Pancreas (tissue), 10 donors: ENCODE data around the gene TMEM240. TPM values are rescaled to one million over a fixed set of nuclear protein-coding genes. Genes with fewer than 3 reads are reported as not detected.
"Not testable (repeated sequence)": the region's sequence is repeated elsewhere in the genome, so short reads cannot be mapped to it uniquely, and the experiment has no call there.

ENCODE experiments used
- ATAC-seq, 4 donors: fragments of 200-7000 bp; cut with Tn5 transposase; one replicate each; pipeline versions ENCODE4 v1.8.0 to v1.9.1; 2020; ENCODE audit warnings: mild to moderate bottlenecking in 4 of 4, moderate library complexity in 4 of 4
- DNase-seq, 6 donors: peaks; one replicate each; pipeline ENCODE4 v3.0.0-alpha.2; 2020
- FAIRE-seq: peaks from 2 replicates; lab custom pipeline; 2012; peaks lifted over from hg19 to GRCh38; lab: Jason Lieb, UNC
- H3K27ac ChIP-seq, 4 donors: fragments of 200-600 bp; sonication (generic); 1 replicate in 3 of 4; 2 replicates in 1 of 4; pipeline versions ENCODE4 v1.5.0 to v1.8.0; 2020
- H3K27me3 ChIP-seq, 4 donors: fragments of 200-600 bp; one replicate each; pipeline ENCODE4 v1.8.0; 2021
- H3K36me3 ChIP-seq, 3 donors: fragments of 200-600 bp; sonication (generic) in 1 of 3; one replicate each; pipeline versions ENCODE4 v1.5.0 to v1.8.0; 2020 to 2021
- H3K4me1 ChIP-seq, 3 donors: fragments of 200-600 bp; one replicate each; pipeline ENCODE4 v1.8.0; 2021
- H3K4me3 ChIP-seq, 4 donors: fragments of 200-600 bp; sonication (generic) in 2 of 4; one replicate each; pipeline versions ENCODE4 v1.5.0 to v1.8.0; 2020 to 2021
- H3K9me3 ChIP-seq, 4 donors: fragments of 200-600 bp; one replicate each; pipeline ENCODE4 v1.8.0; 2021
- WGBS, 2 donors: extraction: QIAGEN DNeasy Blood & Tissue Kit; methylation state at CpG; one replicate each; pipeline ENCODE4 v1.1.7; 2013; 5-methylcytosine and 5-hydroxymethylcytosine counted together
- intact Hi-C, 3 donors: fragments of 100-400 bp; cut with DNase I; formaldehyde crosslinking; loops; one replicate each; pipeline versions ENCODE4 v1.11.1 to v1.14.2; 2022
- polyA plus RNA-seq, 2 donors: library from polyadenylated mRNA; stranded (reverse); fragments of 200-250 nt; gene quantifications; one replicate each; pipeline ENCODE4 v1.2.3, GENCODE V29; 2013
- total RNA-seq, 6 donors: library from RNA; stranded (reverse); fragmentation: NEBNext Ultra II Directional in 4 of 6; extraction: Animal tissue kit (Norgen Biotek cat#: 25700) in 4 of 6; gene quantifications; one replicate each; pipeline versions ENCODE4 v1.2.1 to v1.2.4, GENCODE V29; 2021 to 2023
- TF ChIP-seq, protein P1 (sequence below), 4 donors: fragments of 200-600 bp; sonication (generic) in 3 of 4; IDR thresholded peaks; one replicate each; pipeline versions ENCODE4 v1.5.0 to v1.8.0; 2021; ENCODE audit warnings: antibody characterized with exemption in 4 of 4
- donor health status: healthy with polysubstance abuse.
- donor health status: DM: no; HTN: no; CAD: no; lungs with moderate emphysema.
- donor health status: DM: no; HTN: no; CAD: no.
- donor health status: control.
- donor health status: control.
- donor health status: Bipolar disorder and iron deficiency.
- donor health status: DM: yes; HTN: yes; CAD: no.
- donor health status: DM: no; HTN: no; CAD: no.
- donor health status: DM: no; HTN: no; CAD: no.
- donor health status: DM: yes; HTN: yes; CAD: no.

The TMEM240 gene
- total and polyA plus RNA-seq, 8 donors, result 0.22 to 3.6 (median 0.79) TPM; not detected in 1

DNA sequence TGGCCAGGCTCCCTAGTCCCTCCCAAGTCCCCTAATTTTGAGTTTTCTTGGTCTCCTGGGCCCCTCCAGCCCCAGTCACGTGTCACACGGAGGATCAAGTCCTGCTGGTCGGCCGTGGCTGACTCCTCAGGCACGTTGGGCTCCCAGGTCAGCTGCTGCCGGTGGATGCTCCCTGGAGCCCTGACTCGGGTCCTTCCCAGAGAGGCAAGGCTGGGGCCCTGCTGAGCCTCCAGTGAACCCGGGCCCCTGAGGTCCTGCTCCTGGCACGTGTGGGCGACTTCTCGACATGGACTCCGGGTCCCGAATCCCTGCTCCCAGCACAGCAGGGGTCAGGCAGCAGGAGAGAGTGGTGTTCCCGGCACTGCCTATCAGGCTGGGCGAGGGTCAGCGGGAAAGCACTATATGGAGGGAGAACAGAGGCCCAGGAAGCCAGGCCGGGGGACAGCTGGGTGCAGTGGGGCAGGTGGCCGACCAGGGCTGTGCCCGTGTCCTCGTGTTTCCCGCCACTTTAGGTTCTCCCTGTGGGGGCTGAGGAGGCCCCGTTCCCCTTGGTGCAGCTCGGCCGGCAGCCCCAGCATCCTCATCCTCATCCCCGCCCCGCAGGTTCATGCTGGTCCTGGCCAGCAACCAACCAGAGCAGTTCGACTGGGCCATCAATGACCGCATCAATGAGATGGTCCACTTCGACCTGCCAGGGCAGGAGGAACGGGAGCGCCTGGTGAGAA, 13.2 kb downstream of the TMEM240 start:
- ATAC-seq (no peak), FAIRE-seq (no peak), DNase-seq (peak in 1 of 6 donors; percentile 74)
- Histone ChIP-seq H3K4me3 (no peak overlapping the region), H3K4me1 (no peaks in the 10 kb centered on the region), H3K27me3 (no peaks in the 10 kb centered on the region), H3K9me3 (no peaks in the 10 kb centered on the region), H3K36me3 (peaks cover 0 to 5% (median 0%) of the 10 kb centered on the region in 3 donors), H3K27ac (no peak overlapping the region)
- intact Hi-C loops, result no loop called here
- 94 to 96% methylated on average over 31 of the region's 31 CpGs for WGBS, 2 donors
- TF ChIP-seq, protein P1, sequence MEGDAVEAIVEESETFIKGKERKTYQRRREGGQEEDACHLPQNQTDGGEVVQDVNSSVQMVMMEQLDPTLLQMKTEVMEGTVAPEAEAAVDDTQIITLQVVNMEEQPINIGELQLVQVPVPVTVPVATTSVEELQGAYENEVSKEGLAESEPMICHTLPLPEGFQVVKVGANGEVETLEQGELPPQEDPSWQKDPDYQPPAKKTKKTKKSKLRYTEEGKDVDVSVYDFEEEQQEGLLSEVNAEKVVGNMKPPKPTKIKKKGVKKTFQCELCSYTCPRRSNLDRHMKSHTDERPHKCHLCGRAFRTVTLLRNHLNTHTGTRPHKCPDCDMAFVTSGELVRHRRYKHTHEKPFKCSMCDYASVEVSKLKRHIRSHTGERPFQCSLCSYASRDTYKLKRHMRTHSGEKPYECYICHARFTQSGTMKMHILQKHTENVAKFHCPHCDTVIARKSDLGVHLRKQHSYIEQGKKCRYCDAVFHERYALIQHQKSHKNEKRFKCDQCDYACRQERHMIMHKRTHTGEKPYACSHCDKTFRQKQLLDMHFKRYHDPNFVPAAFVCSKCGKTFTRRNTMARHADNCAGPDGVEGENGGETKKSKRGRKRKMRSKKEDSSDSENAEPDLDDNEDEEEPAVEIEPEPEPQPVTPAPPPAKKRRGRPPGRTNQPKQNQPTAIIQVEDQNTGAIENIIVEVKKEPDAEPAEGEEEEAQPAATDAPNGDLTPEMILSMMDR (IDR thresholded peaks at IDR 0.05), result no peak

DNA sequence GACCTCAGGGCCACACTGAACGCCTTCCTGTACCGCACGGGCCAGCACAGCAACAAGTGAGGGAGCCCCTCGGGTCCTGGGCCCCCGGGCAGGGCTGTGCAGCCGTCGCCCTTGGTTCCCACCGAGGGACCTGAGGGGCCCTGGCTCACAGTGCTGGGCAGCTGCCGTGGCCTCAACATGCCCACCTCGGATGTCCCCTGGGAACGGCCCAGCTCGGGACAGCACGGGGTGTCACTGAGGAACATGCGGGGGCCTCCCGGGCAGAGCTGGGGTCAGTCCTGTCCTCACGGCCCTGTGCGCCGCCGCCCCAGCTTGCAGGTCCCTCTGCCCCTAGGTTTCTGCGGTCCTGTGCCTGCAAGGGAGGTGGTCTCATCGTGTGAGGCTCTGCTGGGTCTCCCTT, 13.9 kb downstream of the TMEM240 start:
- H3K4me3 ChIP-seq, H3K36me3 ChIP-seq, FAIRE-seq, H3K27ac ChIP-seq, H3K4me1 ChIP-seq, H3K9me3 ChIP-seq, DNase-seq, intact Hi-C loops, H3K27me3 ChIP-seq, ATAC-seq: not testable (repeated sequence)
- WGBS, 2 donors, result 89 to 96% methylated on average over 5 to 20 of the region's 21 CpGs

DNA sequence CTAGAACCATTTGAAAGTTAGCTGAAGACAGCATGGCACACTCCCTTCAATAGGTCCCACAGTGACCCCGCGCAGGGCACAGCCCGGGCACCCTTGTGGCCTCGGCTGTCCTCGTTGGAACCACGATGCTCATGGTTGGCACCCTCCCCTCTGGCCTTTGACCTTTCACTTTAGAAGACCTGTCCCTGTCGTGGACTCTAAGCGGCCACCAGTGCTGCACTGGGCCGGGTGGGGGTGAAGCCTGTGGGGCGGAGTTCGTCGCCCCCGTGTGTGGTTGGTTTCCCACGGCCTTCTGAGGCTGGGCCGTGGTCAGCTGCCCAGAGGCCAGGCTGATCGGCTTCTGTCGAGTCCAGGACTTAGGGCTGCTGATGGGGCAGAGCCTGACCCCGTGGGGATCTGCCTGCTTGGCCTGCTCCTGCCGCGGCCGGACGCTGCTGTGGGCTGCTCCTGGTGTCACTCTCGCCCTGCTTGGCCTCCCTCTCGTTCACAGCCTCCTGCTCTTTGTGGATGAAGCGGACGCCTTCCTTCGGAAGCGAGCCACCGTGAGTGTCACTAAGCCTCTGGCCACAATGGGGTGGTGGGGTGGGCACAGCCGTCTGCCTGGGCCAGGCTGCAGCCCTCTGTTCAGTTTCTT, 15.6 kb downstream of the TMEM240 start:
- H3K4me3 ChIP-seq, H3K27me3 ChIP-seq, H3K36me3 ChIP-seq, H3K4me1 ChIP-seq, H3K27ac ChIP-seq, FAIRE-seq, H3K9me3 ChIP-seq, ATAC-seq, DNase-seq, intact Hi-C loops: not testable (repeated sequence)
- 93 to 94% methylated on average over 25 to 26 of the region's 30 CpGs for WGBS, 2 donors

- DNase-seq, ATAC-seq, H3K27ac ChIP-seq, H3K4me1 ChIP-seq, intact Hi-C loops, H3K36me3 ChIP-seq, H3K4me3 ChIP-seq, FAIRE-seq, H3K9me3 ChIP-seq, H3K27me3 ChIP-seq: not testable (repeated sequence)
- WGBS, 2 donors, result 91 to 96% methylated on average over 17 of the region's 17 CpGs
Observed at GRCh38 chr1:1523651-1524050, 16.8 kb downstream of the TMEM240 start.

- H3K4me1 ChIP-seq, FAIRE-seq, ATAC-seq, H3K36me3 ChIP-seq, intact Hi-C loops, H3K9me3 ChIP-seq, H3K27me3 ChIP-seq, H3K27ac ChIP-seq, H3K4me3 ChIP-seq: not testable (repeated sequence)
- DNase-seq, result peak in 2 of 6 donors; percentile 22 to 63
- 97 to 99% methylated on average over 31 of the region's 31 CpGs for WGBS, 2 donors
Observed at GRCh38 chr1:1523226-1523625, 17.2 kb downstream of the TMEM240 start.

GRCh38 chr1:1522536-1522935, 17.9 kb downstream of the TMEM240 start:
- WGBS, 2 donors, result 96 to 98% methylated on average over 22 to 30 of the region's 30 CpGs
- not testable (repeated sequence) for H3K36me3 ChIP-seq

DNA sequence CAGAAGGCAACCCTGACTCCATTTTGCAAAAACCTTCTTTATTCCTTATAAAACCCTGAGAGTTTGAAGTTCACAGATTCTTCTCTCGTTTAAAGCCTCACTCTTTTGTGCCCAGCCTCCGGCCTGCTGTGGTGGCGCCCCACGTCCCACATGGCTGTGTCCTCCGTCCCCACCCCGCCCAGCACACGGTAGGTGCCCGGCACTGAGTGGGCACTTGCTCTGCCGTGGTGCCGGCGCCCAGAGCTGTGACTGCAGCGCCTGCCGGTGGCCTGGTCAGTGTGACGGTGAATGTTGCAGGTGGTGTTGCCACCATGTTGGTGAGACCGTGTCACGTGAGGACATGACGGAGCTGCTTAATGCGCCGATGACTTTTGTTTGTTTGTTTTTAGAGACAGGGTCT, 19.1 kb downstream of the TMEM240 start:
- Histone ChIP-seq H3K9me3 (no peaks in the 10 kb centered on the region), H3K4me1 (no peaks in the 10 kb centered on the region), H3K4me3 (no peak overlapping the region), H3K36me3 (no peaks in the 10 kb centered on the region), H3K27me3 (no peaks in the 10 kb centered on the region), H3K27ac (no peak overlapping the region)
- 97% methylated on average over 19 of the region's 19 CpGs for WGBS, 2 donors
- TF ChIP-seq, protein P1 (IDR thresholded peaks at IDR 0.05), result no peak
- FAIRE-seq (no peak), ATAC-seq (no peak), DNase-seq (no peak)
- intact Hi-C loops, result no loop called here

More at GRCh38 chr1:1522536-1522935, 17.9 kb downstream of the TMEM240 start:
- H3K27me3 ChIP-seq, FAIRE-seq, ATAC-seq, H3K27ac ChIP-seq, H3K4me1 ChIP-seq, H3K4me3 ChIP-seq, H3K9me3 ChIP-seq, intact Hi-C loops: not testable (repeated sequence)
- DNase-seq, result peak in 1 of 6 donors; percentile 64

DNA sequence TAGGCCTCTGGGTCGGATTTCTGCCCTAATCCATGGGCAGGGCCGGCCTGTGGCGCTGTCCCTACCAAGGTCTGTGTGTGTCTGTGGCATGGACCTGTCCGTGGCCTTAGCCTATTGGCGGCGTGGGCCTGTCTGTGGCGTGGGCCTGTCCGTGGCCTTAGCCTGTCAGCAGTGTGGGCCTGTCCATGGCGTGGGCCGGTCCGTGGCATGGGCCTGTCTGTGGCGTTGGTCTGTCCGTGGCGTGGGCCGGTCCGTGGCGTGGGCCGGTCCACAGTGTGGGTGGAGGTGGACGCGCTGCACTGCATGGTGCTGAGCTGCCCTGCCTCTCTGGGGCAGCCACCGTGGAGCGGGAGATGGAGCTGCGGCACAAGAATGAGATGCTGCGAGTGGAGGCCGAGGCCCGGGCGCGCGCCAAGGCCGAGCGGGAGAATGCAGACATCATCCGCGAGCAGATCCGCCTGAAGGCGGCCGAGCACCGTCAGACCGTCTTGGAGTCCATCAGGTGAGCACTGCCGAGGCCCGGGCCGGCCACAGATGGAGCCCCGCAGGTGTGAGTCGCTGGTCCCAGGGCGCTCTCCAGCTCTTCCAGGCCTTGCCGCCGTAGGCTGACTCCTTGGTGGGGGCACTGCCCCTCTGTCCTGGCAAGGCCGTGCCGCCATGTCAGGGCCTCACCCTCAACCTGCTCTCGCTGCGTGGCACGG, 20.5 kb downstream of the TMEM240 start:
- FAIRE-seq, H3K4me3 ChIP-seq, H3K27me3 ChIP-seq, H3K4me1 ChIP-seq, H3K9me3 ChIP-seq, intact Hi-C loops, H3K27ac ChIP-seq, H3K36me3 ChIP-seq: not testable (repeated sequence)
- WGBS, 2 donors, result 97 to 98% methylated on average over 30 to 51 of the region's 51 CpGs
- ATAC-seq (peak in 1 of 4 donors; percentile 6), DNase-seq (peak in 1 of 6 donors; percentile 76)

- H3K27me3 ChIP-seq, FAIRE-seq, H3K4me1 ChIP-seq, H3K27ac ChIP-seq, intact Hi-C loops, H3K4me3 ChIP-seq, H3K36me3 ChIP-seq, ATAC-seq, H3K9me3 ChIP-seq: not testable (repeated sequence)
- WGBS, 2 donors, result 93 to 94% methylated on average over 14 to 19 of the region's 19 CpGs
- peak in 1 of 6 donors; percentile 63 for DNase-seq
Observed at GRCh38 chr1:1518621-1519007, 21.8 kb downstream of the TMEM240 start.
